Mucosa of gallbladder (tissue), 1 donor: ENCODE measurements around the gene RERE. TPM values are rescaled to one million over a fixed set of nuclear protein-coding genes. Genes with fewer than 3 reads are reported as not detected.
A peak's percentile ranks its signal among the peaks of the same experiment; 100 is the strongest.
"Not testable (repeated sequence)": the region's sequence is repeated elsewhere in the genome, so short reads cannot be mapped to it uniquely, and the experiment has no call there.

Experiments used
- DNase-seq: peaks from one replicate; pipeline ENCODE4 v3.0.0-alpha.2; 2020; ENCODE audit warnings: low spot score
- total RNA-seq: library from RNA; stranded (reverse); gene quantifications from one replicate; pipeline ENCODE4 v1.2.1, GENCODE V29; 2021
- donor health status: DM: no; HTN: no; CAD: no.

Gene RERE
- total RNA-seq, 1 donor from 2014 or later = 134 TPM

DNA sequence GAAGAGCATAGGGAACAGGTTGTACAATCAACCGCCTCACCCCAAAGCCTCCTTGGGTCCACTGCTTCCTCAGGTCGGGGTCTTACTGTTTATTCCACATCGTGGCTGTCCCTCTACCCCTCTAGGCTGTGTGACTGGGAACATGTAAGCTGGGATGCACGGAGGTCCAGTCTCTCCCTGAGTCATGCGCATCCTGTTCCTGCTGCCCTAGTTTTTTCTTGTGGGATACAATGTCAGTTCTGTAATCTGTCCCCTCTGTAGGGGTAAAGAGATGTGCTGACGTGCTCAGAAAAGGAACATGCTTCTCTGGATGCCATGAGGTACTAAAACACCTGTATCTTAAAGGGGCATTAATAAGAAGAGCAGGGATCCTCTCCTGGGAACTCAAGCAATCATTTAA is 433.4 kb downstream of the RERE start:
- DNase-seq = no peak

DNA sequence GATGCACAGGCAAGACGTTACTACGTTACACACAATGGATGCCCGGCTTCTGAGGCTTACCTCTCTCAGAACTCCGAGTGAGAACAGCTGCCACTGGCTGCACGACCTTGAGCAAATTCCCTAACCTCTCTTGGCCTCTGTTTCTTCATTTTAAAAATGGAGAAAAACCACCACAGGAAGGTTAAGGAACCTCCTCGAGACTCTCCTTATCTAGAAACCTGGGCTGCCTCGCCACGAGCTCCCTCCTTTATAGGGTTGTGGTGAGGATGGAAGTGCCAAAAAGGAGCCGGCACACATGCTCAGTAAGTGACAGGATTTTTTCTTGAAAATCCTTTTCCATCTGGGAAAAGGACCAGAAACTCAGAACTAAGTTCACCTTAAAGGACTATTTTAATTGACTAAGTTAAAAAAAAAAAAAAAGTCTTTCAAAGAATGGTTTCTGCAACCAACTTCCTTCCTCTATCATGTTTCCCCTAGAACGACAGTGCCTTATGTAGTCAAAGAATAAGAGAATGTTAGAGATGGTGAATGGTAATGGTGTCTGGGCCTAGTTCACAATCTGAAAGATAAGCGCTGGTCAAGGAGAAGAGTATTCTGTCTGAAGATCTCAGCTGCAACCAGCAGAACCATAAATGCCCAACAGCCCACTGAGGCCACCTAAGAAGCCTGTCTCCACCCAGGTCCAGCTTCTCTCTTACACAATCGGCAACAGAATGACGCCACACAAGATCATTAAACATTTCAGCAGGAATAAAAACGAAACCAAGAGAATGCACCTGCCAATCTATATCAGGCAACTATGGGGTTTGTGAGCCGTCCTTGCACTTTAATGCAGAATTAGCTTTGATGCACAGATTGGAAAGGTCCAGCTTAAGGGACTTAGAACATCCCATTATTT is 434.6 kb downstream of the RERE start:
- DNase-seq = no peak

DNA sequence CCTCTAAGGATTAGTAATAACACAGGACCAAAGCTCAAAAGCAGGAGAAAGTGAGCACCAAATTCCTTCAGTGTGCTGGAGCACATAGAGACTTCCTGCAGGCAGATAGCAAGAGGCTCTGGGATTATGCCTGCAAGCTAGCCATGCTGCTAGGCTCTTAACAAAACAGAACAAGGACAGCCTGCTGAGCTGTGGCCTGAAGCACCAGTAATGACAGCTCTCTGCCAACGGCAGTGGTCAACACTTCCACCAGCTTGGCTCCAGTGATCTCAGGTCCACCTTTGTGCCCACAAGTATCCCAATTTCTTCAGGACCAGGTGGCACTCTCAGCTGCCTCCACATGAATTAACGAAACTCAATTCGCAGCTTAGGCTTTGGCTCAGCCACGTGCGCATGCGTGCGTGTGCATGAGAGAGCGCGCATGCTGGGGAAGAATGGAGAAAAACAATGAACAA is 435.4 kb downstream of the RERE start:
- DNase-seq = no peak

DNA sequence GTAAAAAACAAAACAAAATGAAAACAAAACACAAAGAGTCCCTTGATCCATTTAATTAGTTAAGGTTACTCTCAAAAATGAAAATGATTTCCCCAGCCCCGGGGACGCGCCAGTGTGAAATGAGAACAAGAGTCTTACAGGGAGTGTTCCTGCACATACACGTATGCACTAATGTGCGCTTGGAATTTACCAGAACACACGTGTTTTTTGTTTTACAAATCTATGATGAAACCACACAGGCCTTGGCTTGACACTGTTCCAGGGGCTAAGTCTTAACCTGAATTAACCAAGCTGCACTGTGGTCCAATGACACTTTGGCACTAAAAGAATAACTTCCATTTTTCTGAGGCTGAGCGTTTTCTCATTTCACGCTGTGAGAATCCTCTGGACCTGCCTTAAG is 435.8 kb downstream of the RERE start:
- no peak for DNase-seq

DNA sequence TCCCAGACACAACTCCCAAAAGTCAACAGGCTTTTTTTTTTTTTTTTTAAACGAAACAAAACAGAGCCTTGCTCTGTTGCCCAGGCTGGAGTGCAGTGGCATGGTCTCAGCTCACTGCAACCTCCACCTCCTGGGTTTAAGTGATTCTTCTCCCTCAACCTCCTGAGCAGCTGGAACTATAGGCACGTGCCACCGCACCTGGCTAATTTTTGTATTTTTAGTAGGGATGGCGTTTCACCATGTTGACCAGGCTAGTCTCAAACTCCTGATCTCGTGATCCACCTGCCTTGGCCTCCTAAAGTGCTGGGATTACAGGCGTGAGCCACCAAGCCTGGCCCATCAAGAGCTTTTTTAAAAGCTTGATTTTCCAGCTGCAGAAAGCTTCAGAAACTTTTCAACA is 437.1 kb downstream of the RERE start:
- not testable (repeated sequence) for DNase-seq

DNA sequence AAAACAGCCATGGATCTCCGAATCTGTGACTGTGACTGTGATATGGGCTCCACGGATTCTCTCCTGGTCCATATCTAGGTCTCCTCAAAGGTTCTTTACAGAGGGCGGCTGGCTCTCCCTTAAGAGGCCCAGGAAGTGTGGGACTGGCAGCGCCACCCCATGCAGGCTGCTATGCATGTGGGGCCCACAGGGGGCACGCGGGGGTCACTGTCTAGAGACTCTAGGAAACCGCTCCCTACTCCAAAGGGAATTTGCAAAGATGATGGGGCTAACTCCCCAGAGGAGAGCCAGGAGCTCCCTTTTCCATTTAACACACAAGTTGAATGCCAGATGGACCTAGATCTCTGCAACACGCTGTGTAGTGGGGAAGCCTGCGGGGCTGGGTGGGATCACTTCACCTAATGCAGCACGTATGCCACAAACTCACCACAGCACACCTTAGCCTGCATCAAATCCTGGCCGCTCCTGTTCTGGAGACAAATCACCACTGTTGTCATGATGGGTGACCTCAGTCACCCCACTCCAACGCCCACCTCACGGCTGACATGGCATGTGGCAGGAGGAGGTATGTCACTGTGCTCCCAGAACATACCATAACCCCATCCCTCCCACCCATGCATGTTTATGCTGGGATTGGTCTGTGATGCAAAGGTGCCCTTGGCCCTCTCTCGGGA is 437.8 kb downstream of the RERE start:
- no peak for DNase-seq

DNA sequence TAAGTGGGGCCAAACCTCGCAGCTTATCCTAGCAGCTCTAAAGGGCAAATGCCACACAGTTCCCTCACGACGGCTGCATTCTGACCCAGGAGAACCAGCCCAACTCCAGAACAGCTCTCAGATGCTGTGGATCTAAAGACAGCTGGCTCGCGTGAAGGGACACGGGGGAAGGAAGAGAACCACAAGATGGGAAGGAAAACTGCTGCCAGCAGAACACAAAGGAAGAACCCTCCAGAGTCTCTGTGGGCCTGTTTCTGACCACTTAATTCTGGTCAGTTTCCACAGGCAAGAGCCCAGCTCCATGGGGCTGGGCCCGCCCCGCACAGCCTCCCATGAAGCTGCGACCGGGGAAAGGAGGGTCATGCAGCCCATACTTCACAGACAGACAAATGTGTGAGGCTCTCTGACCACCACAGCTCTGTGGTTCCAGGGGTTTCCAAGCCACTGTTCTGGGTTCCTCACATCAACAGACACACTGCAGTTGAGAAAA is 438.4 kb downstream of the RERE start:
- DNase-seq = no peak

DNA sequence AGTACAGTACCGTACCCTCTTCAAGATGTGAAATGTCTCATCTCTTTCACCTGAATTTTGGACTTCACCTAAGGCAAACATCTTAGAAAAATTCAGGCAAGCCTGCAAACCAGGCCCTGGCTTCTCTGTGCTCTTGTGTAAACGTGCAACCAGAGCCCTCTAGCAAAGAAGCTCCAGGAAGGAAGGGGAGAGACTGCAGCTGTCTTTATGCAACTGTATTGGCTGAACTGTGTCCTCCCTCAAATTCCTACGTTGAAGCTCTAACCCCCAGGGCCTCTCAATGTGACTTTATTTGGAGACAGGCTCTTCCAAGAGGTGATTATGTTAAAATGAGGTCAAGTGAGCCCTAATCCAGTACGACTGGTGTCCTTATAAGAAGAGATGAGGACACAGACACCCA is 439.3 kb downstream of the RERE start:
- no peak for DNase-seq

DNA sequence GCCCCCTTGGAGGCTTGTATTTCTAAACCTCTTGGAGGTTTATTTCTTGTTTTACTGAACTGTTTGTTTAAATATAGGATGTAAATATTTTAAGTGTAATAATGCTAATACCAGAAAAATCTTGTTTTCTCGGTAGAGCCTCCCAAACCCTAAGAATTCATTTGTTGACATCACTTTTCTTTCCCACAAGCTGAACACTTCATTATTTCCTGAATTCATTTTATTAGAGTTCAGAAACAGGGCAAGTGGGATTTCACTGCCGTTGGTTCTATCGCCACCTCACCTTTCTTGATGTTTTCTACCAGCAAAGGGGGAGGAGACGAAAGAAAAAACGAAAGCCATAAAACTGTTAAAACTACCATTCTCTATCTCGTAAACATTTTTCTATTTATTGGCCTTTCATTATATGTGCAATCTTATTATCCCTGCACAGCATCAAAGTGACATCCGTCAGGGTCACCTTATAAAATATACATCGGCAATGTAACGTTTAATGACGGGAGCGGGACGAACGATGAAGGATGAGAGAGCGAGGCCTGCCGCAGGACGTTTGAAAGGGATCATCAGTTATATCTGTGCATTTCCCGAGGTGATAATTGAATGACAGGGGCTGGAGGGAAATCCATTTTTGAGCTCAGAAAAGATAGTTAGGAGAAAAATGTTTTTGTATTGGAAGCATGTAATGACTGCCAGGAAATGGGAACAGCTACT is 440.0 kb downstream of the RERE start:
- no peak for DNase-seq

DNA sequence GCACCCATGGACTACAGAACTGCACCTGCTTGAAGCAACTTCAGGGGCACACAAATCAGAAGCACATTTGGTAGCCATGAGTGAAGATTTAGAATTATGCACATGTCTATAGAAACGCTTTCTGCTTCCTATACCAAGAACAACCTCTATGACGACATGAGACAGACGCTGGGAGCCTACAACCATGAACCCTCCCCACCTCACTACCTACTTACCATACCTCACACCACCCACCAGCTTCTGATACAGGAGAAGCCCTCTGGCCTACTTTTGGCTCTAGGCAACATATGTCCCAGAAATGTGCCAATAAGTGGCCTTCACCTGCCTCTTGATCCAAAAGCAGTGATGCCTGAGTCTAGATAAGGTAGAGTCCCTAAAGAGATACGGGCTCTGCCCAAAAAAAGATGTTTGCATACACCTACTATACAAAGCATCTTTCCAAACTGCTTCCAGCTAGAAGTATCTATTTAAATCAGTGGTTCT is 441.0 kb downstream of the RERE start:
- no peak for DNase-seq

DNA sequence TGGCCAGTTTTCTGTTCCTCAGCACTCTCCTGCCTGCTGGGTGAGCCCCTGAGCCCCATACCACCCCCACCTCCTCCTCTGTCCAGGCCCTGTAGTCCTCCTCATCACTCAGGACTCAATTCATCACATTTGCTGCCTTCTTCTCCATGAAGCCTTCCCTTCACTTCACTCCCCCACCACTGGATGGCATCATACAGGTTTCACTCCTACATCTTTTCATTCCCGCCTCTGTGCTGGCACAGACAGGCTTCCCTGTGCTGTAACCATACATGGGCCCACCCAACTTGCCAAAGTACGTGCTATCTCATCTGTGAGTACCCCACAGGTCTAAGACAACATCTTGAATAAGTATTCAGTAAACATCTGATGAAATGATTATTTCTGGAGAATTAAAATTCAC is 442.6 kb downstream of the RERE start:
- no peak for DNase-seq

DNA sequence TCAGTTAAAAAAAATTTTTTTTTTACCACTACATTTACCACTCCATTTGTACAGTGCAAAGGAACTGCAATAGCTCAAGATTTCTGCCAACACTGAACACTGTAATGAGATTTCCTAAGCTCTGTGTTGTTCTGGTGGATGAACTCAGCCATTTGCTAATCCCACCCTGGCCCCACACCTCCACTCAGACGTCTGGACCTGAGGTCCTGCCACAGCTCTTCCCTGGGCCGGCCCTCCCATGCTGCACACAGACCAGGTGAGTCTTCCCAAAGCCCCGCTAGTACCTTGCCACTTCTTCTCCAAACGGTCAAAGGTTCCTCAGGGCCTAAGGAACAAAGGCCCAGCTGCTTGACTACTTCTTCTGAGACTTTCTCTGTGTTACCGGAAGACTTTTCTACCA is 443.1 kb downstream of the RERE start:
- DNase-seq = no peak

DNA sequence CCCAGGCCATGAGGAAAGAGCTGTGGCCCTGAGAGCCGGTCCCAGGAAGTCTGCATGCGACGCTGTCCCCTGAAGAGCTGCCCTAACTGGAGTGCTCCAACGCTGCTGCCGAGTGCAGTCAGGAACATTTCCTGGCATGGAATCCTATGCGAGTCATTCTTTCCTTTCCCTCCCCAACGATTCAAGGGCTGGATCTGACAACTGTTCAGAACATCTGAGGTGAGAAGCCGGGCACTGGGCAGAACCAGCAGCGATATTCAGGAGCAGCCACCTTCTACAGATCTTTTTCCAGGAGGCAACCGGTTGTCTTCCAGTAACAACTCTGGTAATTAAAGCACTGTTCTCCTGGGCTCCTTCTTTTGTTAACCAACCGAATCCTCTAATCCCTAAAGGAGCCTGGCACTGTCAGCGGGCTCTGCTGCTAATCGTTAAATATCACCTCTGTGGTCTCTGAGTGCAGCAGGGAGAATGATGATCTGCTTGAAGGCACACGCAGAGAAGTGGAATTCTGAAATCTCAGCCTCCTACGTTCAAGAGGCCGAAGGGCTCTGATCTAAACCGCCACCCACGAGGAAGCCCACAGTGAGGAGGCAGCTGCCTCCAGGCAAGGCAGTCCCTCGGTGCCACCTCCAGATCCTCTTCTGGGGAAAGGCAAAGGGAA is 443.7 kb downstream of the RERE start:
- DNase-seq = peak; percentile 74

DNA sequence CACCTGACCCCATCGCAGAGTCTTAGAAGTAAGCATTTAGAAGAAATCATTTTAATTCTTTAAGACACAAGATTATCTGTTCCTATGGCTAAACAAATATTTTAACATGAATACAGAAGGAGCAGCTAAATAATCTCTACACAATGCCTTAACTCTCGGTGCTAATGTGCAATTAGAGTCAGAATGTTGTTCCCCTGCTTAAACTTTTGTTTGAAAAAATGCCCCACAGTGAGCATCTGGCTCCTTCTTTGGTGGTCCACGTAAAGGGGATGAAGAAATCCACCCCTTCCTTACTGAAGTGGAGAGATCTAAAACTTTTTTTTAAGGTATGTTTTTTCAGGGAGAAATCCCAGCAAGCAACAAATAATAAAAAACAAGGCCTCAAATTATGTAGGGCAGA is 444.3 kb downstream of the RERE start:
- no peak for DNase-seq

DNA sequence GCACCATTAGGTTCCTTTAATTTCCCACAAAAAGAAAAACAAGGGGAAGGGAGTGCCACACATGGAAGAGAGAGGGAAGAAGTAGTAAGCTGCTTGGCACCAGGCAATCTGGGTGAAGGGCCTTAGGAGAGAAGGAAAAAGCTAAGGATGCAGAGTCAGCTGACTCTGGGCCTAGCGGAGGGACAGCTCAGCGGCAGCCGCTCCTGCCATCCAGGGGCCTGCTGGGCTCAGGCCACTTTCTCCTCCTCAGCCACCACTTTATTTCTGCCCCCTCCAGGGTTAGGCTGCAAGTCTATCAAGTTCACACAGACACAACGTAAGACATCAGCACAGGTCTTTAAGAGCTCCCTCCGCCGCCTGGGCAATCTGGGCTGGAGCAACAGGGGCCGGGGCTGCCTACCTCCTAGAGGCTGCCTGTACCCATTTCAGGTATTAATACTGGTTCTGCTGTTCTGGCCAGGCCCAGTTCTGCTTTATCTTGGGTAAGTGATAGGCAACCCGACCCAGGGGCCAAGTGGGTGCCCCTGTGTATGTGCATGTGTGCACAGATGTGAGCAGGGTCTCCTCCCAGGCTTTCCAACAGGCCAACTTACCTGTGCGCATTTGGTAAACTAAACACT is 446.0 kb downstream of the RERE start:
- no peak for DNase-seq

DNA sequence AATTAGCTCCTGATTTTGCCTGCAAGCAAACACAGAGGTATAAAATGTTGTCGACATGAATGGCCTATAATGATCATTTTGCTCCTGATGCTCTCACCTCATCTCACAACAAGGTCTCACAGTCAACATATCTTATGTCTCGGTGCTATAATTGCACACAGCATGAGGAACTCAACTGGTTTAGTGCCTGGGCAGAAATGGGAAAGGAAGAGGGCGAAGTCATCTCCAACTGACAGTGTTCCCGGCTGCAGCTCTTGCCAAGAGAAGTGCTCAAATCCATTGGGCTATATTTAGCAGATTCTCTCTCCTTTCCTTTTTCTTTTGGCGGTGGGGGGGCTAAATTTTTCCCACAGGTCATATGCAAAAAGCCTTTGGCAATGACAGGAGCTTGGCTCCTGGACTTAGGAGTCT is 446.5 kb downstream of the RERE start:
- DNase-seq = no peak

DNA sequence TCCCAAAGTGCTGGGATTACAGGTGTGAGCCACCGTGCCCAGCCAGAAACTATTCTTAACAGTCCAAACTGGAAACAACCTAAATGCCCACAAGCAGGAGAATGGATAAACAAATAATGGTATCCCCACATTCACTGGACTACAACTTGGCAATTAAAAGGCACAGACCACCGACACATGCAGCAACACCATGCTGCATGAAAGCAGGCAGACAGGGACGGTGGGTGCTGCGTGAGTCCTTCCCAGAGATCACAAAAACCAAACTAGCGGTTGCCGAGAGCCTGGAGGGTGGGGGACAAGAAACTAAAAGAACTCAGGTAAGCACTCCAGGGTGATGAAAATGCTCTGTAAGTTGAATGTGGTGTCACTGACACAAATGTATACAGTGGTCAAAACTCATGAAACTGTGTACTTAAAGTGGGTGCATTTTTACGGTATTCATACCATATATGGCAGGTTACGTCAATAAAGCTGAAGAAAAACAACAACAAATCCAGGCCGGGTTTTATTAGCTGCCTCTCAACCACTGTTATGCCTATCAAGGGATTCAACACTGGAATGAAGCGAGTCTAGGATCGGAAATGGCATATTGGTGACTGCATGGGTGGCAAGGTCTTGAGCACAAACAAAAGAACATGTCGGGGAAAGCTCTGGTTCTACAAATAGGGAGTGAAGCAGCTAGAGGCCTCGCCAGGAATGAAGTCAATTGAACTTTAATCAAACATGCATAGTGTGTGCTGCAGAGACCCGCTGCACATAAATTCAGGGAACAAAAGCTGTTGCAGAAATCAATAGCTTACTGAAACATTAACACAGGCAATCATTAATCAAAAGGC is 447.2 kb downstream of the RERE start:
- peak; percentile 77 for DNase-seq

DNA sequence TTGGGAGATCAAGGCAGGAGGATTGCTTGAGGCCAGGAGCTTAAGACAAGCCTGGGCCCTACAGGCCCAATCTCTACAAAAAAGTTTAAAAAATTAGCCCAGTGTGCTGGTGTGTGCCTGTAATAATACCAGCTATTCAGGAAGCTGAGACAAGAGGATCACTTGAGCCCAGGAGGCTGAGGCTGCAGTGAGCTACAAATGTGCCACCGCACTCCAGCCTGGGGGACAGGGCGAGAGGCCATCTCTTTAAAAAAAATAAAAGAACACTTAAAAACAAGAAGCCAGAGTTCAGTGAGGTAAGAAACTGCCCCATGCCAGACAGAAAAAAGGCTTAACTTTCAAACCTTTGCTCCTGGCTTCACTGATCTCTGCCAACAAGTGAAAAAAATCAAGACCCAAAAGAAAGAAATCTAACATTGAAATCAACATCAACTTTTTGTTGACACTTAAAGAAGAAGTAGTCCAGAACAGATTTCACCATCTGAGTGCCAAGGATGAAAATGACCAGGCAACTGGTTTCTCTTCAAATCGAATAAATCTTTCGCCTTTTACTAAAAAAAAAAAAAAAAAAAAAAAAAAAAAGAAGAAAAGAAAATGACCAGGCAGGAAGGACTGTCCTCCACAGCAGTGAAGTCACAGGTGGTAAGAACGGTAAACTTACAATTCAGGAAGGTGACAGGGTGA is 448.3 kb downstream of the RERE start:
- no peak for DNase-seq

DNA sequence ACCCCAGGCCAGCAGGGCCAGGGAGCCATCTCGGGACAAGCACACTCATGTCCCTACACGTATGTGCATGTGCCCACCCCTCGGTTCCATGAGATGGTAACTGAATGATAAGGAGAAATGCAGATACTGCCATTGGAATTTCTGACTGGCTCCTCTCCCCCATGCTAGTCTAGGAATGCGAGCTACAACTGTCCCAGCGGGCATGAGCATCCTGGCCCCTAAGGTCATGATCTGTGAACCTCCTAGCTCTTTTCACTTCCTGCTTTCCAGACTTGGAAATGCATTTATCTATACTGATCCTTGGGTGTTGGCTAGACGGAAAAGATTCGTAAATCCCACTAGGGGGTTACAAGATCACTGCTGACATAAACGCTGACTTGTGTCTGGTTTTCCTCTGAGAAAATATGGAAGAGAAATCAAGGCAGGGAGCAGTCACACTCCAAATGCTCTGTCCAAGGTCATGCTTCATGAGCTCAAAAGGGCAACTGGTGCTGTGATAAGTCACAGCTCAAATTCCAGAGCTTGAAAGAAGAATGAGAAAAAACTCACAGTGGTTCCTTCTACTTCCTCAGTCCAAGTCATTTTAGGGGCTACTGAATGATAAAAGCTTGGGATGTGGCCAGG is 449.8 kb downstream of the RERE start:
- no peak for DNase-seq
